Nephron progenitor cell (in vitro differentiated cells): ENCODE data around the gene RALGPS2.

ENCODE experiments used
- DNase-seq: peaks from one replicate; pipeline ENCODE4 v3.0.0; 2021
- H3K27ac Mint-ChIP-seq: 2 replicates; pipeline ENCODE4 v1.8.0; 2021; ENCODE audit warnings: mild to moderate bottlenecking, moderate library complexity, mixed read lengths
- H3K27me3 Mint-ChIP-seq: 2 replicates; pipeline ENCODE4 v1.8.0; 2021; ENCODE audit warnings: mild to moderate bottlenecking, low read depth, mixed read lengths; ENCODE audit not compliant: poor library complexity
- H3K36me3 Mint-ChIP-seq: 2 replicates; pipeline ENCODE4 v1.8.0; 2021; ENCODE audit warnings: low read depth, mixed read lengths
- H3K4me1 Mint-ChIP-seq: 2 replicates; pipeline ENCODE4 v1.8.0; 2021; ENCODE audit warnings: mixed read lengths
- H3K4me3 Mint-ChIP-seq: 2 replicates; pipeline ENCODE4 v1.8.0; 2021; ENCODE audit warnings: mild to moderate bottlenecking, moderate library complexity, mixed read lengths
- H3K9me3 Mint-ChIP-seq: 2 replicates; pipeline ENCODE4 v1.8.0; 2021; ENCODE audit warnings: mild to moderate bottlenecking, moderate library complexity, mixed read lengths
- CTCF ChIP-seq: fragments of 200-600 bp; sonication (generic); IDR thresholded peaks from 2 replicates; pipeline ENCODE4 v1.5.0; 2021; ENCODE audit warnings: antibody characterized with exemption

RALGPS2 gene

DNA sequence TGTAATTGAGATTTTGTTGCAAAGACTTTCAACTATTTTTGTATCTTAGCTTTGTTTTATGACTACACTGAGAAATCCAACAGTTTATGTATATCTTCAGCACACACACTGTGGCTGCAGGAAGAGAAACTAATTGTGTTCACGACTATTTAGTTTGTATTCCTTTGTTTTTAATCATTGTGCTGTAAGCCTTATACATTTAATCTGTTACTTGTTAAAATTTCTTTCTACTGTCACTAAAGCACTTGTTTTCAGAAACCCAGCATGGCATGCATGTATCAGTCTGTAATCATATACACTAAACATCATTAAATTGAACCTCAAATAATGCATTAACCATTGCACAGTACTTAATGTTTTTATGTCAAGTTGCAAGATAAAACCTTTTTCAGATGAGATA lies 145.2 kb downstream of the RALGPS2 start:
- peaks cover 4% of the 10 kb centered on the region for H3K36me3 Mint-ChIP-seq
- DNase-seq, result no peak
- no peak overlapping the region for H3K27ac Mint-ChIP-seq
- H3K4me1 Mint-ChIP-seq, result peaks cover 12% of the 10 kb centered on the region
- H3K9me3 Mint-ChIP-seq, result no peaks in the 10 kb centered on the region
- no peak overlapping the region for H3K4me3 Mint-ChIP-seq
- H3K27me3 Mint-ChIP-seq, result no peaks in the 10 kb centered on the region
- no peak for TF ChIP-seq CTCF

- Mint-ChIP-seq H3K27ac (peak within 1 kb of the TSS; percentile 70), H3K4me1 (peaks cover 12% of the 10 kb centered on the region), H3K36me3 (no peaks in the 10 kb centered on the region), H3K27me3 (no peaks in the 10 kb centered on the region), H3K9me3 (no peaks in the 10 kb centered on the region), H3K4me3 (peak within 1 kb of the TSS; percentile 8)
- no peak for TF ChIP-seq CTCF
- DNase-seq, result no peak
Observed at GRCh38 chr1:178870944-178871343, 145.9 kb downstream of the RALGPS2 start, which contains the start of gene ANGPTL1. Gene ANGPTL1, minus strand, starts transcription at chr1:178871077. Its CDS starts 5,301 bp downstream, at chr1:178865776.

DNA sequence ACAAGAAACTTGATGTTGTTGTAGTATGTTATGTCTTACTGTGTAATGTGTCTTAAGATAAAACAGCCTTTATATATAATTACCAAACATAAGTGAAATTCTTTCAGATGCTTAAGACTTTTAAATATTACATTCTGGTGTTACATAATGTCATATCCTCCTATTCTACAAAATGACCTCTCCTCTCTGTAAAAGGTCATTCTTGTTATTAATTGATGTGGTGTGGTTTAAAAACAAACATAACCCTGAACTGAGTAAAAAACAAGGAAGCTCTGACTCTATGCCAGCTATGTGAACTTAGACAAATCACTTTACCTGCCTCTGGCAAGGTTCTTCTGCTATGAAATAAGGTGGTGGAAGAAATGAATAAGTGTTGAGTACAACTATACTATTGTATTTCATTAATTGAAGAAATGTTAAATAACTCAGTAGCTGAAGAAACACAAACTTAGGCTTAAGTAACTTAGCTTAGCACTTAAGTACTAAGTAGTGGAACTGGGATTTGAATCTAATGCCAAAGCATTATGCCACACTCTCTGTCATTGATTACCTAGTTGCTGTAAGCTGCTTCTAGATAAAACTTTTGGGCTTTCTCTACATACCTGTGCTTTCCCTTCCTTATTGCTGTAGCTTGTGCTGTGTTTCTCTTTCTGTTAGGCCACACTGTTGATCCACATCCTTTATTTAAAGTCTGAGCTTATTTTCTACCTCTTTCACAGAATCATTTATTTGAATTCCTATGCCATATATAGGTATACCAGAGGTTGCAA lies 146.7 kb downstream of the RALGPS2 start:
- no peak for DNase-seq
- TF ChIP-seq CTCF, result no peak
- Mint-ChIP-seq H3K27me3 (no peaks in the 10 kb centered on the region), H3K36me3 (no peaks in the 10 kb centered on the region), H3K4me1 (peaks cover 12% of the 10 kb centered on the region), H3K27ac (no peak overlapping the region), H3K4me3 (no peak overlapping the region), H3K9me3 (no peaks in the 10 kb centered on the region)

- H3K27me3 Mint-ChIP-seq, result no peaks in the 10 kb centered on the region
- peaks cover 12% of the 10 kb centered on the region for H3K4me1 Mint-ChIP-seq
- H3K36me3 Mint-ChIP-seq, result peaks cover 8% of the 10 kb centered on the region
- no peak overlapping the region for H3K4me3 Mint-ChIP-seq
- DNase-seq, result no peak
- H3K27ac Mint-ChIP-seq, result no peak overlapping the region
- H3K9me3 Mint-ChIP-seq, result no peaks in the 10 kb centered on the region
- no peak for TF ChIP-seq CTCF
Observed at GRCh38 chr1:178874966-178875365, 149.9 kb downstream of the RALGPS2 start.

DNA sequence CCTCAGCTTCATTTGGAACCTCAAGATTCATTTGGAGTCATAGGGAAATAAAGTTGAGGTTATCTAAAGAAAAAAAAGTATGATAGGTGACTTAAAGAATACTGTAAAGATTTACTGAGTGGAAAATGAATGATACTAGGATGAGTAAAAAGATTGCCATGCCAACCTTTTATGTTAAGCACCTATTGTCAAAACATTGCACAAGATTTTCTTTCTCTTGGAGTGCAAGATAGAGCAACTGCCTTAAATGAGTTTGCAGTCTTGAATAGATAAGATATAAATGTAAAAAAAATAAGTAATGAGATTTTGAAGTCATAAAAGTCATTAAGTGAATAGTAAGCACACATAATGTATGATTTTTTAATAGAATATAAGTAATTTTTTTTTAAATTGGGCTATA lies 150.9 kb downstream of the RALGPS2 start:
- no peak for DNase-seq
- Mint-ChIP-seq H3K9me3 (no peaks in the 10 kb centered on the region), H3K36me3 (peaks cover 15% of the 10 kb centered on the region), H3K4me3 (no peak overlapping the region), H3K27ac (no peak overlapping the region), H3K27me3 (no peaks in the 10 kb centered on the region), H3K4me1 (peaks cover 4% of the 10 kb centered on the region)
- TF ChIP-seq CTCF, result no peak

DNA sequence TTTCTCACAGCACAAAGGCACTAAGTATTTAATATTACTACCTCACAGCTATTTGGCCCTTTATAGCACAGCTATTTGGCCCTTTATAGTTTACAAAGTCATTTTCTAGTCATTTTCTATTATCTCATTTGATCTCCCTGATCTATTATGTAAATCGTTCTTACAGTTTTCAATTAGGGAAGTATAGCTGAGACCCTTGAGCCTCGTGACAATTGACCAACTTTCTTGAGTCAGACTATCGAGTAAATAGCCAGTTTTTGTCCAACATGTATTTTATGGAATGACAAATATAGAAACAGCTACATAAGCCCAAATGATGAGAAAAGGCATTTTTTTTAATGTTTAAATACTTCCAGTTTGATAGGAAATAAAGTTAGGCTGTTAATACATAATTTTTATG lies 152.9 kb downstream of the RALGPS2 start:
- no peaks in the 10 kb centered on the region for H3K4me1 Mint-ChIP-seq
- no peak overlapping the region for H3K4me3 Mint-ChIP-seq
- no peak for TF ChIP-seq CTCF
- H3K9me3 Mint-ChIP-seq, result no peaks in the 10 kb centered on the region
- no peaks in the 10 kb centered on the region for H3K27me3 Mint-ChIP-seq
- H3K36me3 Mint-ChIP-seq, result peaks cover 23% of the 10 kb centered on the region
- no peak overlapping the region for H3K27ac Mint-ChIP-seq
- DNase-seq, result no peak
